ENCODE results near the gene IFITM10. TPM values are rescaled to one million over a fixed set of nuclear protein-coding genes. Genes with fewer than 3 reads are reported as not detected.

IFITM10 gene
- total and polyA plus RNA-seq, 10 of the 15 experiments (the other 5 are each of a cell fraction or from before 2014, with no cell fraction given): 0.04 to 0.27 TPM; not detected in 8

DNA sequence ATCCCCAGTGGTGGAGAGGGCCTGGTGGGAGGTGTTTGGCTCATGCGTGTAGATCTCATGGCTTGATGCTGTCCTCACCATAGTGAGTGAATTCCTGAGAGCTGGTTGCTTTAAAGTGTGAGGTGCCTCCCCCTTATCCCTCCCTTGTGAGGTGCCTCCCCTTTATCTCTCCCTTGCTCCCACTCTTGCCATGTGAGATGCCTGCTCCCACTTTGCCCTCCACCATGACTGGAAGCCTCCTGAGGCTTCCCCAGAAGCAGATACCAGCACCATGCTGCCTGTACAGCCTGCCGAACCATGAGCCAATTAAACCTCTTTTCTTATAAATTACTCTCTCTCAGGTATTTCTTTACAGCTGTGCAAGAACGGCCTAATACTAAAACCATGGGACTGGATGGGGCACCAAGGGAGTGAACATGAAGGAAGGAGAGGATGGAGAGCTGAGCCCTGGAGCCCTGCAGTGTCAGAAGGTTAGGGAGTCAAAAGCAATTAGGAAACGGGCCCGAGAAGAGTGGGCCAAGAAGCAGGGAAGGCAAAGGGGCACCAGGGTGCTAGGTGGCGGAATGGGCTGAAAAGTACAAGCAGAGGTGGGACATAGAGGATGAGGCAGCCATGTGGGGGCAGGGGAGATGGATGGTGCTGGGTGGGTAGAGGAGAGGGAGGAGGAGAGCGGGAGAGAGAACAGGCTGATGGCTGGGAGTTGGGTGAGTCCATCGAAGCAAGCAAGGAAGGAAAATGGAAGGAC lies 9.4 kb downstream of the IFITM10 start:
- POLR2A ChIA-PET: no interaction called here
- Histone ChIP-seq H3K9me3 (replicated peaks; ENCODE audit: control insufficient read depth, insufficient read depth, low read length) (peaks cover 2% of the 10 kb centered on the region; the same call in 2 of the 3 replicates), H3K79me2 (ENCODE audit: control insufficient read depth, insufficient read depth, low read length) (no peaks in the 10 kb centered on the region), H2AFZ (ENCODE audit: control insufficient read depth, low read depth, low read length) (no peak overlapping the region), H3K27ac (ENCODE audit: control insufficient read depth, insufficient read depth) (no peak overlapping the region), H3K4me3 (no peak overlapping the region), H3K9ac (ENCODE audit: control insufficient read depth, insufficient read depth, low read length) (no peak overlapping the region), H3K27me3 (replicated peaks in 1 of 2; ENCODE audit: control insufficient read depth in 2 of 2, insufficient read depth in 2 of 2, low read length in 1 of 2) (no peaks in the 10 kb centered on the region), H3K36me3 (ENCODE audit: control insufficient read depth in 2 of 2, insufficient read depth in 2 of 2, low read length in 1 of 2) (no peaks in the 10 kb centered on the region), H3K4me2 (ENCODE audit: control insufficient read depth, insufficient read depth) (no peak overlapping the region), H4K20me1 (ENCODE audit: control insufficient read depth, insufficient read depth) (no peaks in the 10 kb centered on the region), H3K4me1 (ENCODE audit: control insufficient read depth, insufficient read depth, low read length) (no peaks in the 10 kb centered on the region)
- SMC1A ChIA-PET (ENCODE audit: uncharacterized antibody, unreplicated experiment): no interaction called here
- BruUV-seq (replicated peaks): no TSS peak
- ATAC-seq: no peak
- TF ChIP-seq RCOR1 (conservative IDR thresholded peaks at IDR 0.05; ENCODE audit: low read depth, low read length) (no peak), EZH2 (IDR thresholded peaks at IDR 0.05; ENCODE audit: borderline replicate concordance, control insufficient read depth, low read depth, low read length) (no peak), MEF2A (IDR thresholded peaks at IDR 0.05; ENCODE audit: insufficient read depth, low read depth, low read length) (no peak), TCF12 (IDR thresholded peaks at IDR 0.05; ENCODE audit: low read depth, low read length) (no peak), CBX3 (IDR thresholded peaks at IDR 0.05; ENCODE audit: borderline replicate concordance, low read depth) (no peak), SUPT20H (IDR thresholded peaks at IDR 0.05; ENCODE audit: borderline replicate concordance, control insufficient read depth, low read depth, low read length) (no peak), SREBF2 (IDR thresholded peaks at IDR 0.05; ENCODE audit: low read length) (no peak), NFXL1 (IDR thresholded peaks at IDR 0.05; ENCODE audit: borderline replicate concordance) (no peak), KAT2A (conservative IDR thresholded peaks at IDR 0.05; ENCODE audit: control insufficient read depth, low read depth, low read length) (no peak), NR2C1 (IDR thresholded peaks at IDR 0.05) (no peak), POU2F2 (IDR thresholded peaks at IDR 0.05; ENCODE audit: borderline replicate concordance, low read depth, low read length) (no peak)
- TF ChIP-seq, protein P1, sequence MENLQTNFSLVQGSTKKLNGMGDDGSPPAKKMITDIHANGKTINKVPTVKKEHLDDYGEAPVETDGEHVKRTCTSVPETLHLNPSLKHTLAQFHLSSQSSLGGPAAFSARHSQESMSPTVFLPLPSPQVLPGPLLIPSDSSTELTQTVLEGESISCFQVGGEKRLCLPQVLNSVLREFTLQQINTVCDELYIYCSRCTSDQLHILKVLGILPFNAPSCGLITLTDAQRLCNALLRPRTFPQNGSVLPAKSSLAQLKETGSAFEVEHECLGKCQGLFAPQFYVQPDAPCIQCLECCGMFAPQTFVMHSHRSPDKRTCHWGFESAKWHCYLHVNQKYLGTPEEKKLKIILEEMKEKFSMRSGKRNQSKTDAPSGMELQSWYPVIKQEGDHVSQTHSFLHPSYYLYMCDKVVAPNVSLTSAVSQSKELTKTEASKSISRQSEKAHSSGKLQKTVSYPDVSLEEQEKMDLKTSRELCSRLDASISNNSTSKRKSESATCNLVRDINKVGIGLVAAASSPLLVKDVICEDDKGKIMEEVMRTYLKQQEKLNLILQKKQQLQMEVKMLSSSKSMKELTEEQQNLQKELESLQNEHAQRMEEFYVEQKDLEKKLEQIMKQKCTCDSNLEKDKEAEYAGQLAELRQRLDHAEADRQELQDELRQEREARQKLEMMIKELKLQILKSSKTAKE (IDR thresholded peaks at IDR 0.05; ENCODE audit: low read depth, poor library complexity, severe bottlenecking): no peak
- TF ChIP-seq, protein P2, sequence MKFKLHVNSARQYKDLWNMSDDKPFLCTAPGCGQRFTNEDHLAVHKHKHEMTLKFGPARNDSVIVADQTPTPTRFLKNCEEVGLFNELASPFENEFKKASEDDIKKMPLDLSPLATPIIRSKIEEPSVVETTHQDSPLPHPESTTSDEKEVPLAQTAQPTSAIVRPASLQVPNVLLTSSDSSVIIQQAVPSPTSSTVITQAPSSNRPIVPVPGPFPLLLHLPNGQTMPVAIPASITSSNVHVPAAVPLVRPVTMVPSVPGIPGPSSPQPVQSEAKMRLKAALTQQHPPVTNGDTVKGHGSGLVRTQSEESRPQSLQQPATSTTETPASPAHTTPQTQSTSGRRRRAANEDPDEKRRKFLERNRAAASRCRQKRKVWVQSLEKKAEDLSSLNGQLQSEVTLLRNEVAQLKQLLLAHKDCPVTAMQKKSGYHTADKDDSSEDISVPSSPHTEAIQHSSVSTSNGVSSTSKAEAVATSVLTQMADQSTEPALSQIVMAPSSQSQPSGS (IDR thresholded peaks at IDR 0.05; ENCODE audit: low read length): no peak
- in situ Hi-C loops (cut with MboI) (no loop called here), intact Hi-C loops (cut with micrococcal nuclease; ENCODE audit: unreplicated experiment) (no loop called here)
- 33% methylated on average over 8 of the region's 8 CpGs for WGBS (ENCODE audit: insufficient coverage, insufficient replicate concordance, low lambda C conversion rate, missing lambda C conversion rate)
- DNase-seq (ENCODE audit: low read depth, low spot score): no peak
- CTCF ChIA-PET: no interaction called here
- no peak for FAIRE-seq
- RAD21 ChIA-PET (ENCODE audit: unreplicated experiment): no interaction called here

Measured in GM12878 (cell line).